DOHH2 (cell line): Measurements from ENCODE around the gene CXXC5.

ENCODE experiments used
- H3F3A ChIP-seq: fragments of 200-600 bp; sonication (generic), shearing (Covaris generic); 2 replicates; pipeline ENCODE4 v1.6.0; 2016; ENCODE audit warnings: antibody characterized with exemption, mild to moderate bottlenecking; ENCODE audit not compliant: control insufficient read depth, insufficient read depth
- H3K27ac ChIP-seq: fragments of 200-600 bp; sonication (generic); 2 replicates; pipeline ENCODE4 v1.5.1; 2014; ENCODE audit warnings: low read depth, mild to moderate bottlenecking, low read length, moderate library complexity
- H3K27me3 ChIP-seq: fragments of 200-600 bp; sonication (generic); 2 replicates; pipeline ENCODE4 v1.6.1; 2014; ENCODE audit warnings: mild to moderate bottlenecking, low read length, mixed read lengths; ENCODE audit not compliant: control insufficient read depth
- H3K36me3 ChIP-seq: fragments of 200-600 bp; sonication (generic); 2 replicates; pipeline ENCODE4 v1.6.1; 2014; ENCODE audit warnings: mild to moderate bottlenecking, low read length, moderate library complexity, mixed read lengths; ENCODE audit not compliant: control insufficient read depth
- H3K4me1 ChIP-seq: fragments of 200-600 bp; sonication (generic); 2 replicates; pipeline ENCODE4 v1.6.1; 2014; ENCODE audit warnings: mild to moderate bottlenecking, low read length, mixed read lengths; ENCODE audit not compliant: control insufficient read depth
- H3K4me2 ChIP-seq: fragments of 200-600 bp; sonication (generic); 2 replicates; pipeline ENCODE4 v1.6.0; 2014; ENCODE audit warnings: mild to moderate bottlenecking, low read length, moderate library complexity
- H3K4me3 ChIP-seq: fragments of 200-600 bp; sonication (generic); 2 replicates; pipeline ENCODE4 v1.5.1; 2014; ENCODE audit warnings: mild to moderate bottlenecking, low read length, mixed read lengths
- H3K79me2 ChIP-seq: fragments of 200-600 bp; sonication (generic); 2 replicates; pipeline ENCODE4 v1.6.1; 2014; ENCODE audit warnings: mild to moderate bottlenecking, low read length, mixed read lengths; ENCODE audit not compliant: control insufficient read depth
- H3K9me2 ChIP-seq: fragments of 200-600 bp; sonication (generic); replicated peaks from 2 replicates; pipeline ENCODE4 v1.6.1; 2014; ENCODE audit warnings: mild to moderate bottlenecking, low read length, mixed read lengths; ENCODE audit not compliant: control insufficient read depth
- H3K9me3 ChIP-seq: fragments of 200-600 bp; sonication (generic); 2 replicates; pipeline ENCODE4 v1.6.1; 2014; ENCODE audit warnings: antibody characterized with exemption, low read length, mixed read lengths; ENCODE audit not compliant: control insufficient read depth, insufficient read depth
- H4K20me1 ChIP-seq: fragments of 200-600 bp; sonication (generic); 2 replicates; pipeline ENCODE4 v1.6.0; 2014; ENCODE audit warnings: low read depth, mild to moderate bottlenecking, antibody characterized with exemption, low read length, moderate library complexity; ENCODE audit not compliant: control insufficient read depth, insufficient read depth
- EZH2phosphoT487 ChIP-seq: fragments of 200-600 bp; sonication (generic); IDR thresholded peaks from 2 replicates; pipeline ENCODE4 v1.6.1; 2017; ENCODE audit warnings: borderline replicate concordance, mild to moderate bottlenecking, antibody characterized with exemption, low read length, moderate library complexity, mixed read lengths
- TF ChIP-seq, protein P1 (sequence below): fragments of 200-600 bp; sonication (generic); IDR thresholded peaks from one replicate; pipeline ENCODE4 v1.5.1; 2014; ENCODE audit warnings: antibody characterized with exemption, mild to moderate bottlenecking, low read depth, low read length; ENCODE audit not compliant: poor library complexity, severe bottlenecking

The CXXC5 gene

DNA sequence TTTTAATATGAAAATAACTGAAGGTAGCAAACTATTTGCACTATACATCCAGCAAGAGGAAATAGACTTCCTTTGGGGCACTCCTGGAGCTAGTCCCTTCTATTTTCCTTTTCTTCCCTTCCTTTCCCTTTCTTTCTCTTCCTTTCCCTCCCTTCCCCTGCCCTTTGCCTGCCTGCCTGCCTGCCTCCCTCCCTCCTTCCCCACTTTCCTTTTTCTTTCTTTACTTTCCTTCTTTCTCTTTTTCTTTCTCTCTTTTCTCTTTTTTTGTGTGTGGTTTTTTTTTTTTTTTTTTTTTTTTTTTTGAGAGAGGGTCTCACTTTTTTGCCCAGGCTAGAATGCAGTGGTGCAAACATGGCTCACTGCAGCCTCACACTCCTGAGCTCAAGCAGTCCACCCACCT is 17.3 kb upstream of the CXXC5 start:
- no peaks in the 10 kb centered on the region for H3K9me2 ChIP-seq
- H3K4me2 ChIP-seq: no peak overlapping the region
- TF ChIP-seq EZH2phosphoT487: no peak
- TF ChIP-seq, protein P1, sequence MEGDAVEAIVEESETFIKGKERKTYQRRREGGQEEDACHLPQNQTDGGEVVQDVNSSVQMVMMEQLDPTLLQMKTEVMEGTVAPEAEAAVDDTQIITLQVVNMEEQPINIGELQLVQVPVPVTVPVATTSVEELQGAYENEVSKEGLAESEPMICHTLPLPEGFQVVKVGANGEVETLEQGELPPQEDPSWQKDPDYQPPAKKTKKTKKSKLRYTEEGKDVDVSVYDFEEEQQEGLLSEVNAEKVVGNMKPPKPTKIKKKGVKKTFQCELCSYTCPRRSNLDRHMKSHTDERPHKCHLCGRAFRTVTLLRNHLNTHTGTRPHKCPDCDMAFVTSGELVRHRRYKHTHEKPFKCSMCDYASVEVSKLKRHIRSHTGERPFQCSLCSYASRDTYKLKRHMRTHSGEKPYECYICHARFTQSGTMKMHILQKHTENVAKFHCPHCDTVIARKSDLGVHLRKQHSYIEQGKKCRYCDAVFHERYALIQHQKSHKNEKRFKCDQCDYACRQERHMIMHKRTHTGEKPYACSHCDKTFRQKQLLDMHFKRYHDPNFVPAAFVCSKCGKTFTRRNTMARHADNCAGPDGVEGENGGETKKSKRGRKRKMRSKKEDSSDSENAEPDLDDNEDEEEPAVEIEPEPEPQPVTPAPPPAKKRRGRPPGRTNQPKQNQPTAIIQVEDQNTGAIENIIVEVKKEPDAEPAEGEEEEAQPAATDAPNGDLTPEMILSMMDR: no peak
- H3K4me3 ChIP-seq: no peak overlapping the region
- H3K79me2 ChIP-seq: no peaks in the 10 kb centered on the region
- peaks cover 49% of the 10 kb centered on the region for H3F3A ChIP-seq
- no peak overlapping the region for H3K27ac ChIP-seq
- no peaks in the 10 kb centered on the region for H3K27me3 ChIP-seq
- peaks cover 38% of the 10 kb centered on the region for H3K36me3 ChIP-seq
- H3K9me3 ChIP-seq: no peaks in the 10 kb centered on the region
- peaks cover 39% of the 10 kb centered on the region for H3K4me1 ChIP-seq
- H4K20me1 ChIP-seq: peaks cover 6% of the 10 kb centered on the region; the same call in 1 of the 2 replicates

DNA sequence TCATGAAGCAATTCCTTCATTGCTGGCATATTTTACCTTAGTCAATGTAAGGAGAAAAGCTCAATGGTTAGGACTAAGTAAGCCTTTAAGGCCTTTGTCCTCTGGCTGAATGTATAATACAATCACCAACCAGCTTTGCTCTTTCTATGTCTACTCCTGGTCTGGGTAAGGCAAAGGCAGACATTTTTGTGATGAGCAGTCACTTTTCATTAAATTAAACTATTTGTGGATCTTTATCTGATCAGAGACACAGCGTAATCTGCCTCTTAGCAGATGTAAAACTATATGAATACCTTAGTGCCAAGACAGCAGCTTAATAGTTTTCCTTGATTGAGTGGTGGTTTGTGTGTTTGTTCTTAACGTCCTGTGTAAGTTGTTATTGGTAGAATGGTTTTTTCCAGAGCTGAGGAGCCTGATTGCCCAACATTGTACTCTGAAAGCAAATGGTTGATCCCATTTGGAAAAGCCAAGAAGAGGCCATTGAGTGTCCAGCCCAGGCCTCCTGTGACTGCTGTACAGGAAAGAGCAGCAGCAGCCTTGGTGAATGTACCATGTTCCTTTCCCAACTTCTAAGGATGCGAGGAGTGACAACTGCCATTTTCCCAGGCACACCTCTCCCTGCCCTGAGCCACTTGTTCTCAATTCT is 16.5 kb upstream of the CXXC5 start:
- TF ChIP-seq EZH2phosphoT487: no peak
- TF ChIP-seq, protein P1: no peak
- Histone ChIP-seq H3K36me3 (peaks cover 30% of the 10 kb centered on the region), H3K79me2 (peaks cover 2% of the 10 kb centered on the region), H3K9me3 (no peaks in the 10 kb centered on the region), H3K4me2 (no peak overlapping the region), H3K9me2 (no peaks in the 10 kb centered on the region), H3K4me1 (peaks cover 47% of the 10 kb centered on the region), H3F3A (peaks cover 55% of the 10 kb centered on the region), H3K4me3 (no peak overlapping the region), H4K20me1 (peaks cover 6% of the 10 kb centered on the region; the same call in 1 of the 2 replicates), H3K27ac (no peak overlapping the region; the same call in 1 of the 2 replicates), H3K27me3 (no peaks in the 10 kb centered on the region)

DNA sequence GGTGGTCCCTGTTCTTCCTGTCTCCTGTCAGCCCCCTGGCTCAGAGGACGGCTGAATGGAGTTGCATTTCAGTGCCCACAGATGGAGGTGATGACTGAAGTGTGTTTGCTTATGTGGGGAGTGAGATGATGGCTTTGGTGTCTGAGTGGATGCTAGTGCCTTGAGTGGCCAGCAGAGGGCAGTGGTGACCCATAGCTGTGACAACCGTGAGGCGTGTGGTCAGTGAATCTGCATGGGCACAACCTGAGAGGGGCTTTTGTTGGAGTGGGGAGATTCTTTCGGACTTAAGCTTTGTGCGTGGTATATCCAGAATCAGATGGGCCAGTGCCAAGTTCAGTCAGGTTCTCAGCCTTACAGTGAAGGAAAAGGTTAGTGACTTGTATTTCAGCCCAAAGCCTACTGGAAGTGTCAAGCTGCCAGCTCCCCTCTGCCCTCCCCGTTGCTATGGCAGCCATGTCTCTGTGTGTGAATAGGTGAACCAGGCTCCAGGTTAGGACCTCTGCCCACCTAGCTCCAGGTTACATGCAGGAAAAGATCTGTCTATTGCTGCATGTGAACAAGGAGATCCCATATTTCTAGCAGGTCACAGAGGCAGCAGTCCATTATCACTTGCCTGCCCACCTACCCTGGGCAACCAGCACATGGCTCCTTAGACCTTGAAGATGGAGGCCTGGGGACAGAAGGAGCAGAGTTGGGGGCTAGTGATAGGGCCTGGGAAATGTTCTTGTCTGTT is 14.7 kb upstream of the CXXC5 start:
- H3K36me3 ChIP-seq: peaks cover 13% of the 10 kb centered on the region
- H3F3A ChIP-seq: peaks cover 53% of the 10 kb centered on the region
- H4K20me1 ChIP-seq: peaks cover 6% of the 10 kb centered on the region; the same call in 1 of the 2 replicates
- H3K4me3 ChIP-seq: peak overlapping the region; percentile 40
- no peaks in the 10 kb centered on the region for H3K9me2 ChIP-seq
- H3K4me1 ChIP-seq: peaks cover 65% of the 10 kb centered on the region
- no peak for TF ChIP-seq EZH2phosphoT487
- TF ChIP-seq, protein P1: peak; percentile 100
- H3K9me3 ChIP-seq: no peaks in the 10 kb centered on the region
- peaks cover 7% of the 10 kb centered on the region for H3K79me2 ChIP-seq
- peak overlapping the region; percentile 61 for H3K4me2 ChIP-seq
- H3K27me3 ChIP-seq: no peaks in the 10 kb centered on the region
- peak overlapping the region; percentile 96 for H3K27ac ChIP-seq
